Neural cell (in vitro differentiated cells): ENCODE data around the gene TGFBI. TPM values are rescaled to one million over a fixed set of nuclear protein-coding genes. Genes with fewer than 3 reads are reported as not detected.

ENCODE experiments used
- H2AFZ ChIP-seq: fragments of 200-600, 300-800 bp; sonication (generic), shearing (Covaris generic); 2 replicates; pipeline ENCODE4 v1.6.0; 2014; ENCODE audit warnings: low read depth, mild to moderate bottlenecking, antibody characterized with exemption, low read length, moderate library complexity
- H3F3A ChIP-seq: fragments of 200-600 bp; shearing (Covaris generic); 2 replicates; pipeline ENCODE4 v1.6.1; 2016; ENCODE audit warnings: mild to moderate bottlenecking, moderate library complexity, mixed read lengths, antibody characterized with exemption, low read length; ENCODE audit not compliant: insufficient read depth, poor library complexity, severe bottlenecking
- H3K27ac ChIP-seq: fragments of 200-600, 300-800 bp; sonication (generic), shearing (Covaris generic); 2 replicates; pipeline ENCODE4 v1.5.1; 2014; ENCODE audit warnings: mild to moderate bottlenecking, low read length, moderate library complexity
- H3K27me3 ChIP-seq: fragments of 300-800, 200-600 bp; sonication (generic), shearing (Covaris generic); 2 replicates; pipeline ENCODE4 v1.6.0; 2014; ENCODE audit warnings: mild to moderate bottlenecking, low read depth, low read length, moderate library complexity; ENCODE audit not compliant: insufficient read depth
- H3K36me3 ChIP-seq: fragments of 300-800, 200-600 bp; sonication (generic), shearing (Covaris generic); 2 replicates; pipeline ENCODE4 v1.5.1; 2014; ENCODE audit warnings: mild to moderate bottlenecking, antibody characterized with exemption, low read length, moderate library complexity; ENCODE audit not compliant: insufficient read depth
- H3K4me2 ChIP-seq: fragments of 300-800, 200-600 bp; sonication (generic), shearing (Covaris generic); 2 replicates; pipeline ENCODE4 v1.6.0; 2014; ENCODE audit warnings: mild to moderate bottlenecking, low read length
- H3K4me3 ChIP-seq: fragments of 300-800, 200-600 bp; sonication (generic), shearing (Covaris generic); 2 replicates; pipeline ENCODE4 v1.5.1; 2014; ENCODE audit warnings: mild to moderate bottlenecking, low read length, moderate library complexity
- H3K79me2 ChIP-seq: fragments of 200-600 bp; shearing (Covaris generic); replicated peaks from 2 replicates; pipeline ENCODE4 v1.6.0; 2014; ENCODE audit warnings: mild to moderate bottlenecking, low read length, moderate library complexity; ENCODE audit not compliant: insufficient read depth
- H3K9ac ChIP-seq: fragments of 300-800, 200-600 bp; sonication (generic), shearing (Covaris generic); 2 replicates; pipeline ENCODE4 v1.6.1; 2016; ENCODE audit warnings: mild to moderate bottlenecking, low read length, mixed read lengths
- H3K9me2 ChIP-seq: fragments of 200-600 bp; shearing (Covaris generic); 2 replicates; pipeline ENCODE4 v1.6.1; 2016; ENCODE audit warnings: mild to moderate bottlenecking, low read length, mixed read lengths; ENCODE audit not compliant: insufficient read depth
- H3K9me3 ChIP-seq: fragments of 200-600, 300-800 bp; sonication (generic), shearing (Covaris generic); 2 replicates; pipeline ENCODE4 v1.6.1; 2016; ENCODE audit warnings: mild to moderate bottlenecking, mixed run types, low read length, moderate library complexity, mixed read lengths
- H4K20me1 ChIP-seq: fragments of 200-600 bp; shearing (Covaris generic); 2 replicates; pipeline ENCODE4 v1.6.1; 2016; ENCODE audit warnings: mild to moderate bottlenecking, mixed run types; ENCODE audit not compliant: insufficient read depth
- EP300 ChIP-seq: fragments of 450-650 bp; conservative IDR thresholded peaks from 2 replicates; pipeline ENCODE4 v1.6.1; 2014; ENCODE audit warnings: antibody characterized with exemption, mild to moderate bottlenecking, moderate library complexity; ENCODE audit not compliant: poor library complexity, severe bottlenecking
- EZH2 ChIP-seq: fragments of 200-600, 300-800 bp; shearing (Covaris generic), sonication (generic); IDR thresholded peaks from 2 replicates; pipeline ENCODE4 v1.6.1; 2014; ENCODE audit warnings: antibody characterized with exemption, low read length, borderline replicate concordance, mild to moderate bottlenecking; ENCODE audit not compliant: insufficient read depth, poor library complexity, severe bottlenecking
- MXI1 ChIP-seq: fragments of 450-650 bp; conservative IDR thresholded peaks from 2 replicates; pipeline ENCODE4 v1.6.1; 2014; ENCODE audit warnings: antibody characterized with exemption, mild to moderate bottlenecking; ENCODE audit not compliant: poor library complexity, severe bottlenecking
- POLR2AphosphoS5 ChIP-seq: IDR thresholded peaks from 2 replicates; pipeline ENCODE4 v1.6.1; 2012
- RAD21 ChIP-seq: fragments of 450-650 bp; conservative IDR thresholded peaks from 2 replicates; pipeline ENCODE4 v1.6.1; 2014; ENCODE audit warnings: antibody characterized with exemption, mild to moderate bottlenecking, moderate library complexity
- SMC3 ChIP-seq: fragments of 450-650 bp; conservative IDR thresholded peaks from 2 replicates; pipeline ENCODE4 v1.6.1; 2014; ENCODE audit warnings: antibody characterized with exemption, mild to moderate bottlenecking, moderate library complexity; ENCODE audit not compliant: poor library complexity
- TAF1 ChIP-seq: IDR thresholded peaks from 2 replicates; pipeline ENCODE4 v1.6.1; 2012; ENCODE audit warnings: low read depth
- polyA plus RNA-seq: library from polyadenylated mRNA; depleted of rRNA; stranded (reverse); fragments of >200 nt; gene quantifications from 2 replicates; pipeline ENCODE4 v1.2.3, GENCODE V29; 2014
- TF ChIP-seq, protein P1 (sequence below): fragments of 450-650 bp; IDR thresholded peaks from 2 replicates; pipeline ENCODE4 v1.5.1; 2014; ENCODE audit warnings: antibody characterized with exemption, mild to moderate bottlenecking, moderate library complexity; ENCODE audit not compliant: poor library complexity, severe bottlenecking
- TF ChIP-seq, protein P2 (sequence below): IDR thresholded peaks from 2 replicates; pipeline ENCODE4 v1.6.1; 2012; ENCODE audit warnings: borderline replicate concordance

The TGFBI gene
- polyA plus RNA-seq, 1 donor from 2014 or later = 0.71 TPM

DNA sequence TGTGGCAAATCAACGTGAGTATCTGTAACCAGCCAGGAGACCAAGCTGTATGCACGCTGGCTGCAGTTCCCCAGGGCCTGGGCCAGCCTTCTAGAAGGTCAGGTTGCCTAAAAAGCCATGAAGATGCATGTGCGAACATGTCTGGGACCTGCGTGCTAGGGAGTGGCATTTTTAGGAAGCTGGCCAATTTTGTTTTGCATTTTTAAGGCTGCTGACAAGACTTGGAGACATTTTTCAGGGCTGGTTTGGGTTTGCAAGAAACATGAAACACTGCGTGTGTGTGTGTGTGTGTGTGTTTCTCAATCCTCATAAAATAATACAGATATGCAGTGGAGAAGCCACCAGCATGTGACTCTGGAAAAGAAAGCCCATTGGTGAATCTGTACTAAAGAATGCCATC, 5.1 kb downstream of the TGFBI start:
- Histone ChIP-seq H3K27me3 (peaks cover 18% of the 10 kb centered on the region), H2AFZ (no peak overlapping the region), H3F3A (no peaks in the 10 kb centered on the region), H3K27ac (no peak overlapping the region), H3K9ac (no peak overlapping the region), H3K9me3 (no peaks in the 10 kb centered on the region), H3K9me2 (no peaks in the 10 kb centered on the region), H3K79me2 (no peaks in the 10 kb centered on the region), H3K36me3 (no peaks in the 10 kb centered on the region), H4K20me1 (no peaks in the 10 kb centered on the region), H3K4me2 (no peak overlapping the region), H3K4me3 (no peak overlapping the region)
- TF ChIP-seq EZH2 = no peak
- TF ChIP-seq EP300 = no peak
- TF ChIP-seq MXI1 = no peak
- no peak for TF ChIP-seq TAF1
- TF ChIP-seq POLR2AphosphoS5 = no peak
- TF ChIP-seq, protein P1, sequence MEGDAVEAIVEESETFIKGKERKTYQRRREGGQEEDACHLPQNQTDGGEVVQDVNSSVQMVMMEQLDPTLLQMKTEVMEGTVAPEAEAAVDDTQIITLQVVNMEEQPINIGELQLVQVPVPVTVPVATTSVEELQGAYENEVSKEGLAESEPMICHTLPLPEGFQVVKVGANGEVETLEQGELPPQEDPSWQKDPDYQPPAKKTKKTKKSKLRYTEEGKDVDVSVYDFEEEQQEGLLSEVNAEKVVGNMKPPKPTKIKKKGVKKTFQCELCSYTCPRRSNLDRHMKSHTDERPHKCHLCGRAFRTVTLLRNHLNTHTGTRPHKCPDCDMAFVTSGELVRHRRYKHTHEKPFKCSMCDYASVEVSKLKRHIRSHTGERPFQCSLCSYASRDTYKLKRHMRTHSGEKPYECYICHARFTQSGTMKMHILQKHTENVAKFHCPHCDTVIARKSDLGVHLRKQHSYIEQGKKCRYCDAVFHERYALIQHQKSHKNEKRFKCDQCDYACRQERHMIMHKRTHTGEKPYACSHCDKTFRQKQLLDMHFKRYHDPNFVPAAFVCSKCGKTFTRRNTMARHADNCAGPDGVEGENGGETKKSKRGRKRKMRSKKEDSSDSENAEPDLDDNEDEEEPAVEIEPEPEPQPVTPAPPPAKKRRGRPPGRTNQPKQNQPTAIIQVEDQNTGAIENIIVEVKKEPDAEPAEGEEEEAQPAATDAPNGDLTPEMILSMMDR = no peak
- TF ChIP-seq, protein P2, sequence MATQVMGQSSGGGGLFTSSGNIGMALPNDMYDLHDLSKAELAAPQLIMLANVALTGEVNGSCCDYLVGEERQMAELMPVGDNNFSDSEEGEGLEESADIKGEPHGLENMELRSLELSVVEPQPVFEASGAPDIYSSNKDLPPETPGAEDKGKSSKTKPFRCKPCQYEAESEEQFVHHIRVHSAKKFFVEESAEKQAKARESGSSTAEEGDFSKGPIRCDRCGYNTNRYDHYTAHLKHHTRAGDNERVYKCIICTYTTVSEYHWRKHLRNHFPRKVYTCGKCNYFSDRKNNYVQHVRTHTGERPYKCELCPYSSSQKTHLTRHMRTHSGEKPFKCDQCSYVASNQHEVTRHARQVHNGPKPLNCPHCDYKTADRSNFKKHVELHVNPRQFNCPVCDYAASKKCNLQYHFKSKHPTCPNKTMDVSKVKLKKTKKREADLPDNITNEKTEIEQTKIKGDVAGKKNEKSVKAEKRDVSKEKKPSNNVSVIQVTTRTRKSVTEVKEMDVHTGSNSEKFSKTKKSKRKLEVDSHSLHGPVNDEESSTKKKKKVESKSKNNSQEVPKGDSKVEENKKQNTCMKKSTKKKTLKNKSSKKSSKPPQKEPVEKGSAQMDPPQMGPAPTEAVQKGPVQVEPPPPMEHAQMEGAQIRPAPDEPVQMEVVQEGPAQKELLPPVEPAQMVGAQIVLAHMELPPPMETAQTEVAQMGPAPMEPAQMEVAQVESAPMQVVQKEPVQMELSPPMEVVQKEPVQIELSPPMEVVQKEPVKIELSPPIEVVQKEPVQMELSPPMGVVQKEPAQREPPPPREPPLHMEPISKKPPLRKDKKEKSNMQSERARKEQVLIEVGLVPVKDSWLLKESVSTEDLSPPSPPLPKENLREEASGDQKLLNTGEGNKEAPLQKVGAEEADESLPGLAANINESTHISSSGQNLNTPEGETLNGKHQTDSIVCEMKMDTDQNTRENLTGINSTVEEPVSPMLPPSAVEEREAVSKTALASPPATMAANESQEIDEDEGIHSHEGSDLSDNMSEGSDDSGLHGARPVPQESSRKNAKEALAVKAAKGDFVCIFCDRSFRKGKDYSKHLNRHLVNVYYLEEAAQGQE = no peak
- no peak for TF ChIP-seq SMC3
- no peak for TF ChIP-seq RAD21

- Histone ChIP-seq H3K27me3 (peaks cover 12% of the 10 kb centered on the region), H3K27ac (no peak overlapping the region), H3K9me2 (no peaks in the 10 kb centered on the region), H3K4me3 (no peak overlapping the region), H3K79me2 (no peaks in the 10 kb centered on the region), H3F3A (no peaks in the 10 kb centered on the region), H3K4me2 (no peak overlapping the region), H3K36me3 (no peaks in the 10 kb centered on the region), H3K9me3 (no peaks in the 10 kb centered on the region), H3K9ac (no peak overlapping the region), H2AFZ (no peak overlapping the region), H4K20me1 (no peaks in the 10 kb centered on the region)
- TF ChIP-seq EP300 (no peak), EZH2 (no peak), RAD21 (no peak), POLR2AphosphoS5 (no peak), MXI1 (no peak), SMC3 (no peak), TAF1 (no peak)
- TF ChIP-seq, protein P2 = no peak
- TF ChIP-seq, protein P1 = no peak
These were observed 5.7 kb downstream of the TGFBI start for GRCh38 chr5:136034492-136034891.
